ENCODE measurements around the gene C5orf63.
"Not testable (repeated sequence)": the region's sequence is repeated elsewhere in the genome, so short reads cannot be mapped to it uniquely, and the experiment has no call there.

The C5orf63 gene

DNA sequence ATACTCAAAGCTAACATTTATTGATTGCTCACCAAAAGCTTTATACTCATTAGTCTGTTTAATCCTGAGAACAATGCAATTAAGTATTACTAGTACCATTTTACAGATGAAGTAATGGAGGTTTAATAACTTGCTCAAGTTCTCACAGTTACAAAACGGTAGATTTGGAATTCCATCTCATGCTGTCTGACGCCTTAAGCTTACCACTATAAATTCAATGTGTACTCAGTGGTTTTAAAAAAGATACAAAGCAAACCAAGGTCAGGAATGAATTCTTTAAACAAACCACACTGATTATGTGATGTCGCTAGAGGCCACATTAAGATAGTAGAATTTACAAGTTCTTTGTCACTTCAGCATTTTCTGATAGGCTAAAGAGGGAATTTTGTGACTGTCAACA lies 1.2 kb upstream of the C5orf63 start:
- DNase-seq (ENCODE audit: low read depth in 3 of 3): no peak

DNA sequence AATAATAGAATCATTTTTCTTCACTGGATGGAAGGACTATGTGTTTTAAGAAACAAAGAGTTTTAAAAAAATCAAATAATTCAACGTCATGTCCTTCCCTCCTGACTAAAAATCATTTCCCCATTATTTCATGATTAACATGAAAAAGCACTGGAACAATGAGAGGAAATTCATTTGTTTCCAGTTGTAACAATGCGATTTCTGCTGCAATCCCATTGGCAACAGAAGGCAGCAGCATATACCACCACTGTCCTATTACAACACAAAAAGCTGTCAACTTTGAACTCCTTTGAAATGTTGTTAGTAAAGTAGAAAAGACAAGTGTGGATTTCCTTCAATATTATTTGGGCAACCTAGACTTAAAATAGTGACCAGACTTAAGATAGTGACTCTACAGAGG lies 3.1 kb downstream of the C5orf63 start:
- DNase-seq (ENCODE audit: low read depth in 3 of 3): no peak

DNA sequence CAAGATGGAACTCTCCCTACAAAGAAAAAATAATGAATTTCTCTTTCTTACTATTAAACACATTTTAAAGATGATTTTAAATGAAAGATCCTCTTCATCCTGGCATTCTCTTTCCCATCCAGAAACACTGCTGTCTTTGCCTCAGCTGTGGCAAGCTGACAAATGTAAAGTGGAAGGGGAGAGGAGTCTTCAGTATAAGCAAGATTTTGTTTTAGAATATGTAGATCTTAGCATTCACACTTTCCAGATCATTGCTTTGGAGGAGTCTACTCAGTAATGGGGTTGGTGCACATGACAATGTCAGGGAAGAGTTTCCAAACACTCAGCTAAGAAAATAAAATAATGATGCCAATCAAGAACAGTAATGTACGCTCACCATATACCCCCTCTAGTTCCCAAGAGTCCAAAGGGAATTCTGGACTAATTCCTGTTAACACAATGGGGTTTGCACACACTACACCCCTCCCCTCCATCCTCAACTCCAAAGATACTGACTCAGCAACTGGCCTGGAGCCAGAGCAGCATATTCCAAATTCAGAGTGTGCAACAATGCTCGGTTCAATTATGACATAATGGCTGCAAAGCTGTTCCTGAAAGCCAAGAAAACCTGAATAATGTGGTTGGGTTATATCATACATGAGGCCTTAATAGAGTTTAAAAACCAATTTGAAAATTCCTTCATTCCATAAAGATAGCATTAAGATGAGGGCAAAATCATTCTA lies 4.6 kb downstream of the C5orf63 start:
- DNase-seq (ENCODE audit: low read depth in 3 of 3): no peak

DNA sequence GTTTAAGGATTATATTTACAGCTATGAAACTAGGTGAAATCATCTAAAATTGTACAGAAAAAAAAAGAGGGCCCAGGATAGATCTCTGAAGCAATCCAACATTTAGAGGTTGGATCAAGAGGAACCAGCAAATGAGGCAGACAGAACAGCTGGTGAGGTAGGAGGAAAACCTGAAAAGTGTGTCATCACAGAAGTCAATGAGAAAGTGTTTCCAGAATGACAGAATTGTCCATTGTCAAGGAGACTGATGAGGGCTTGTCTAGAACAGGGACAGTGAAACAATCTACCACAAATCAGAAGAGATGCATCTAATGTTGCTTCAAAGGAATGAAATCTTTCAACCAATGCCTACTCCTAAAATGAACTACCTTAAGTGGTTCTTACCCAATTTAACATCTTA lies 6.6 kb downstream of the C5orf63 start:
- DNase-seq (ENCODE audit: low read depth in 3 of 3): no peak

DNA sequence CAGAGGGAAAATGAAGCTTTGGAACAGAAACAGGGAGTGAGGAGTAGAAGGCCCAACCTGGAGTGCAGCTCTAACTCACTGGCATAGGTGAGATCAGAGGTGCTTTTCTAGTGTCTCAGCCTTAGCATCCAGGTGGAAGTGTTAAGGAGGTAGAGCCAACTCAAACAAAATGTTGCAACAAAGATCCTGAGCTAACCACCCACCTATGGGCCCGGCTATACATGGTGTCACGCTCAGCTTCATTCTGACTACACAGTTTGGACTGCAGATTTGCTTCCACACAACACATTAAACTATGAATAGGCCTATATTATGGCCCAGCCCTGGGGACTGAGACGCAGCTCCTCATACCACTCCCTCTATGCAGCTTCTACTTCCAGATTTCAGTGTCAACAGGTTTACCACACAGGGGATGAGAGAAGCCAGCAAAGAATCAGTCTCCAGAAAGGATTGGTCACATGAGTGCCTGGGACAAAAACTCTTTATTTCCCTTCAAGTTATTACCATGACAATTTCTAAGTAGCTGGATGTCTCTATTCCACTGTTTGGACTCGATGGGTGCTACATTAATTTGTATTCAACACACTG lies 9.0 kb downstream of the C5orf63 start:
- no peak for DNase-seq (ENCODE audit: low read depth in 3 of 3)

DNA sequence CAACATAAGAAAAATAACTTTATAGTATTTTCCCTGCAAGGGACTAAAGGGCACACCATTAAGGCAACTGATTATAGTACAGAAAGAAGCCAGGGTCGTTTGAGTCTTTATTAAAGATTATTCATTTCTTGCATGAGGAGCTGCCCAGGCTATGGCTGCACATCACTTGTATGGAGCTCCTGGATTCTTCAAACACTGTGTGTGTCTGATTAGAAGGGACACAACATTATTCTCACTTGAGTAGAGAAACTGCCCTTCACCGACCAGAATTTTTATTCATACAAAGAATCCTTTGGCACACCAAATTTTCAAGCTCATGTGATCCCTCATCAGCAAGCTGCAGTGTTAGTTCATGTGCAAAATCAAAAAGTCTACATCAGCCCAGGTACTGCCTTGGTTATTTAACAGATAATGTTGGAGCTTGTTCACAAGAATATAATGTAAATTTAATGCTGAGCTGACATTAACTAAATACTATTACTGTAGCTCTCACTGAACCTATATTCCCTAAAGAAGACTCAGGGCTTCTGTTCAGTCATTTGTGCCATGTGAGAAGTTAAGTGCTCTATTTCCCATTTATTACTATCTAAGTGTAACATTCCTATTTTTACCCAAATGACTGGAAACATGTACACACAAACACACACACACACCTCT lies 9.9 kb downstream of the C5orf63 start:
- DNase-seq (ENCODE audit: low read depth in 3 of 3): no peak

DNA sequence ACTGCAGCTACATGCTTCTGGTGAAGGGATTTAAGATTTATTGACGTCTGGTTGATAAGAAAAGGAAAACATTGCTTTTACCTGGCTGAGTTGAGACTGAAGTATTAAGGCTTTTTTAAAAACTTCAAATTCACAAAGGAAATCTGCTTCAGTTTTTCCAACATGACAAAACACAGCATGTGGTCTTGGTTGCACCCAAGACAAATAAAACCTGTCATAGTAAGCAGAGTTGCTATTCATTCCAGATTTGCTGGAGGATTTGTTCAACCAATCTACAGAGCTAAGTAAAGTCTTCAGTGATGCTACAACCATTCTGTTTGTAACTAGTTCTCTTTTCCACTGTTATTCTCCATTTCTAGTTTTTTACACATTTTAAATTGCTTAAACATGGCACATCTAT lies 11.3 kb downstream of the C5orf63 start:
- DNase-seq (ENCODE audit: low read depth in 3 of 3): no peak

DNA sequence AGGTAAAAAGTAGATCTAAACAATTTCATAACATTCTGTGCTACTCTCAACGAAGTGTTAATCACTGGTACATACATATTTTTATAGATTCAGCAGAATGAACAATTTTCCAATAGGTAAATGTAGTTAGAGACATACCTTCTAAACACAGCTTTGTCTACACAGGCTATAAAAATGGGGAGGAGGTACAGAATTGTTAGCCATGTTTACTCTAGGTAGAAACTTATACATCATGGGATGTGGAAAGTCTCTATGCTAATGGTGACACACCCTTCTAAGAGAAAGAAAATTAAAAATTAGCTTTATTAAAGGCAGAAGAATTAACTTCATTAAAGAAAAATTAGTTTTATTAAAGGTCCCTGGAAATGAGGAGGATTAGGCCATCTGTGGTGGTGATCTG lies 11.8 kb downstream of the C5orf63 start:
- DNase-seq (ENCODE audit: low read depth in 3 of 3): no peak

DNA sequence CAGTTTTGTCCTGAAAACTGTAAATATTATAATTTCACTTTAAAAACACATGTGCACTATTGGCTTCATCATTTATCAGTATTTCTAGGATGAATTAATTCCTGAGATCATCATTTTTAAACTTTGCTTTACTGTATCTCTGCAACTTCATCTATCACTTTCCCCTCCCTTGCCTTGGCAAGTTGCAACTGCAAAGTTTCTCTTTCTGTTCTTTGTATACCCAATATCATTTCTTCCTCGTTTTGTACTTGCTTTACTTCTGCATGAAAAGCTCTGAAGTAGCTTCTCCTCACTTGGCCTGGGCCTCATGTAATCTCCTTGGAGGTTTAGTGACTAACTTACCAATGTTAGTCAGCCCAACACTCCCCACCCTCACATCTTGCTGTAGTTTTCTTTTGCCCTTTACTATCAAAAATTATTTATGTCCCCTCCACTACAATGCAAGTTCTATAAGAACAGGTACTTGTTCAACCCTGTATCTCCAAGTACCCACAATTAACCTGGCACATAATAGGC lies 12.8 kb downstream of the C5orf63 start:
- no peak for DNase-seq (ENCODE audit: low read depth in 3 of 3)

DNA sequence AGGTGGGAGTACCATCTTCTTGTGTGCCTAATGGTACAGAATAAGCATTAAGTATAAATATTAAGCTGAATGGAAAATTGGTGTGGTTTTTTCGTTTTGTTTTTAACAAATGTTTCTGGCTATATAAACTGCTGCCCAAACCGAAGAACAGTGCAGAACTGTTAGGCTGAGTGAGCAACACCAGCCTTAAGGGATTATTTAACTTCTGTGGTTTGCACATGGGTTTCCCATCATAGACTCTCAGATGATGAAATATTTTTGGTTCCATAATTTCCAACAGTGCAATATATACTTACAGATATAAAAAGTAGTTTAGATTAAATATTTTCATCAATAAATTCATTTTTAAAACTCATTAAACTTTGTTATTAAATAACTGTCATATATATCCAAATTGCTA lies 16.4 kb downstream of the C5orf63 start:
- DNase-seq (ENCODE audit: low read depth in 3 of 3): no peak

DNA sequence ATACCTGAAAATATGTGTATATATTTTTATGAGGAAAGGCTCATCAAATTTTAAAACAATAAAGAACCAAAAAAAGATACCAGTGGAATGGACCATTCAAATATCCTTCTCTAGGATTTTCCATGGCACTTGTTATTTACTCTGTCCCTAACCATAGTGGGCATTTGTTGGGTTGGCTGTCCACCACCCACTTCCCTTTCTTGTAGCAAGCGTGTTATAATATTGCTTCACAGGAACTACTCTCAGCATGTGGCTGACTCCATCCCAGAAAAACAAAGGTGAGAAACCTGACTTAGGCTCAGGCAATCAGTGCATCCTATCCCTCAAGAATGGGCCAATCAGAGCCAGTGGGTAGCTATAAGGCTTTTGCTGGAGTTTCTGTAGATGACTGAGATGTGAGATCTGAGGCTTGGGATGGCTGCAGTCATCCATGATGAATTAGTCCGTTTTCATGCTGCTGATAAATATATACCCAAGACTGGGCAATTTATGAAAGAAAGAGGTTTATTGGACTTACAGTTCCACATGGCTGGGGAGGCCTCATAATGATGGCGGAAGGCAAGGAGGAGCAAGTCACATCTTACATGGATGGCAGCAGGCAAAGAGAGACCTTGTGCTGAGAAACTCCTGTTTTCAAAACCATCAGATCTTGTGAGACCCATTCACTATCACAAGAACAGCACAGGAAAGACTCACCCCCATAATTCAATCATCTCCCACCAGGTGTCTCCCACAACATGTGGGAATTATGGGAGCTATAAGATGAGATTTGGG lies 17.2 kb downstream of the C5orf63 start:
- no peak for DNase-seq (ENCODE audit: low read depth in 3 of 3)

DNA sequence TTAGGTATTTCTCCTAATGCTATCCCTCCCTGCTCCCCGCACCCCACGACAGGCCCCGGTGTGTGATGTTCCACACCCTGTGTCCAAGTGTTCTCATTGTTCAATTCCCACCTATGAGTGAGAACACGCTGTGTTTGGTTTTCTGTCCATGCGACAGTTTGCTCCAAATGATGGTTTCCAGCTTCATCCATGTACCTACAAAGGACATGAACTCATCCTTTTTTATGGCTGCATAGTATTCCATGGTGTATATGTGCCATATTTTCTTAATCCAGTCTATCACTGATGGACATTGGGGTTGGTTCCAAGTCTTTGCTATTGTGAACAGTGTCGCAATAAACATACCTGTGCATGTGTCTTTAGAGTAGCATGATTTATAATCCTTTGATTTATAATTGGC lies 19.8 kb downstream of the C5orf63 start:
- not testable (repeated sequence) for DNase-seq (ENCODE audit: low read depth in 3 of 3)

DNA sequence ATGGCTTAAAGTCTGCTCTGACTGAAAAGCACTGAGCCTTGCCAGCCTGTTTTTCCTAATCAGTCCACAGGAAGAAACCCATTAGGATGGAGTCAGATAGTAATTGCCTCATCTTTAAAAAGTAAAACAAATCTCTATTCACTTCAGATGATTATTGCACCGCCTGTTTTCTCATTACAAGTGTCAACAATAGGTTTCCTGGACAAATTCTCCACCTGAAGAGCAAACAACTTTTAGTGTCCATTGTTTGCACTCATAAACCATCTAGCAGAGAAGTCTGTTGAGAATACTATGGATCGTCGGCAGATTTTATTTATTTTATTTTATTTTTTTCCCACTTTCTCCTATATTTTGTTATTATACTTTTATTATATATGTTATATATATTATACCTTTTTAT lies 20.3 kb downstream of the C5orf63 start:
- DNase-seq (ENCODE audit: low read depth in 3 of 3): no peak

DNA sequence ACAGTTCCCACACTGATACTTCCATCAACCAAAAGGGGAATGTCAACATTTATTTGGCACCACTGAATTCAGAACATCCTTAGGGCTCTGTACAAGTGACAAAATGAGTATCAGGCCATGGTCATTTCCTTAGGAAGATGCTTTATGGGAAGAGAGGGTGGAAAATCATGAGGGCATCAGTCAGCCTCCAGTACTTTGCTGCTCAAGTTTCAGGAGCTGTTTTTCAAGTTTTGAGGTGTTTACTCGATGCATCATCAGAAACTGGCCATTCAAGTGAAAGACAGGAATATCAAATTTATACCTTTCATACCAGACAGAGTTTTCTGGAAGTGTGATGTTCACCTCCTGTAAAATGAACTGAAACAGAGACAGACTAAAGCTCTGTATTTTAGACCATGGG lies 21.7 kb downstream of the C5orf63 start:
- DNase-seq (ENCODE audit: low read depth in 3 of 3): no peak

DNA sequence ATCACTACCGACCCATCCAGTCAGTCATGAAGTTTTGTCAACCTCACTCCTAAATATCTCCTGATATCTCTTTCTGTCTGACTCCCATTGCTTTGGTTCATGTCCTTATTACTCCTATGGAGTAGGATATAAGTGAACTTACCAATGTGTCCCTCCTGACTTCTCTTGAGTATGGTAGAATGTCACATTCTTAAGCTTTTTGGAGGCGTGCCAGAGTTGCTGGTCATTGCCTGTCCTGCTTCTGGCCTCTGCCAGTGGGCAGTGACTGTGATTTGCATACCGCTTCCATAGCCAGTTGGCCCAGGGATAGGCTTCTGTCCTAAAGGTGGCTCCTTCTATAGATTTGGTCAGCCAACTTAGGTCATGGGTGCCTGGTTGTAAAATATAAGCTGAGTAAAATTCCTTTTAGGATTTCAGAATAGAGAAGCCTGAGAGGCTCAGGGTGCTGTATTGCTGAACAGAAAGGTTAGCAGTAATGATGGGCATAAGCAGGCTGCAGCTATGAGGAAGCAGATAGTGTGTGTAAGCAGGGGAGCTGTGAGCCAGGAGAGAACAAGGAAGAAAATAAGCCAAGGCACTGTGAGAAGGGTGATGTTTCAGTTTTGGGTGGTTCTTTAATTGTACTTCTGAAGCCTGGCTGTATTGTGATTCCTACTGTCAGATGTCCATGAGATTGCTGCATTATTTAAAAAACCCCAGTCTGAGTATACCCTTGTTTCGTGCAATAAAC lies 26.8 kb downstream of the C5orf63 start:
- DNase-seq (ENCODE audit: low read depth in 3 of 3): no peak

DNA sequence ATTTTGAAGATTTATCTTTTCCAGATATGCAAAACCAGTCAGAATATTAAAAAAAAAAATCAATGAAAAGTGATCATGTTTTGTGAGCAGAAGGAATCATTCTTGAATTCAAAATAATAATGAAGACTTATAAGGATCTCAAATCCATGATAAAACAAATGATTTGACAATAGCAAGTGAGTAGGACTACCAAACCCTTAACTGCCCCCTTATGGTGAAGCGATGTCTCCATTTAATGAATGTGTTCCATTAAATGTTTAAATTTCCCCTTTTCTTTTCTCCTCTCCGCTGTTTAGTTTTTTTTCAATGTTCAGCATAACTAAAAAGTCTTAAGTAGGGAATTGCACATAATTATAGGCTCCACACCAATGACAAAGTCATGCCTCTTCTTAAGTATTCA lies 30.7 kb downstream of the C5orf63 start:
- DNase-seq (ENCODE audit: low read depth in 3 of 3): no peak

DNA sequence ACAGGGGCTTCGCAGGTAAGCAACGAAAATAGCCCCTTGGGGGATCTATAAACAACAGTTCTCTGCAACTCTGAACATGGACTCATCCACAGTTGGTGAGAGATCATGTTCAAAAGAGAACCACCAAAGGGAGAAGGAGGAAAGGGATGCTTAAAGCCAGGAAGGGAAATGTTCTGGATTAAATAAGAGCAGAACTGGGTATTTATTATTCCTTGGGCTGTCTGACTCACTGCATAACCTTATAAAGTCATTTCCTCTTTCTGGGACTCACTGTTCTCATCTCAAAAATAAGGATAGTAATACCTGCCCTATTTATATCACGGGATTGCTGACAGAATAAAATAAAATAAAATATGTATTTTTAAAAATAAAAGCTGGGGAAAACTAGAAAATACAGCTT lies 31.7 kb downstream of the C5orf63 start:
- DNase-seq (ENCODE audit: low read depth in 3 of 3): no peak

DNA sequence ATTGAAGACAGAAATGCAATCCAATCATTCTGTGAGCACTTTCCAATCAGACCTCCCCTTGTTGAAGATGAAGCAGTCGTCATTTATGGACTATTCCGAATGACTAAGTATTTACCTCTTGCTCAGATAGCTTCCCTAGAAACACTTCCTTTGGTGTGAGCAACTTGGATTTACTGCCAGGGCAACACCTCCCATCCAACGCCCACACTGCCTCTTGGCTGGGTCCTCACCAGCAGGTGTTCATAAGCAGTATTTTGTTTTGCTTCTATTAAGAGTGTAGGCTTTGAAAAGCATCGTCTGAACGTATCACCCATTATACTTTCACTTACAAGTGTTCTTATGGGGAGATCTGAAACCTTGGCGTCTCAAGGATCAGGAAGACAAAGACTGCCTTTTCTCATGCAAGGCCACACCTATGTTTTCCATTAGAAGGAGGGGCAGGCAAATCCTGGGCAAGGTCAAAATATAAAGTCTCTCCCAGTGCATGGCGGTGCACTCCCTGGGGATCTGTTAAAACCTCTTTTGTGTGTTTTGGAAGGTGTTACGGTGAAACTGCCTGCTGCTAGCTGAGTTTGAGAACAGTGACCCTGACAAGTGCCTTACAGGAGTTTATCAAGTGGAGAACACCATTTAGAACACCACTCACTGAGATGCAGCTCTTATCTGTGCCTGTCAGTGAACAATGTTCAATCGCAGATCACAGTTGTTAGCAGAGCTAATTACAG lies 32.3 kb downstream of the C5orf63 start:
- no peak for DNase-seq (ENCODE audit: low read depth in 3 of 3)

DNA sequence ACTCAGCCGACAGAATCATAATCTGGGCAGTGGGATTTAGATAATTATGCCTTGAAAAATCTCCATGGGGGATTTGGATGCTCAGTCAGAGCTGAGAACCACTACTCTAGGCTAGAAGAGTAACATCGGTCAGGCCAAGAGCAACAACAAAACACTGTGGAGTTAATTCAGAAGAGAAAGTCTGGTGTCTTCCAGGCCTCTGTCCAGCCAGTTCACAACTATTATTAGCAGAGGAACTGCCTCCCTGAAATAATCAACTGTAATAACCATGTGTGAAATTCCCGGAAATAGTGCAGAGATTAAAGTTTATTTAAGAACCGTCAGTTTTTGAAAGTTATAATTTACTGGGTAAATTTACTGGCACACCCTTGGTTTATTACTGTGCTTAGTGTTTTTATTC lies 34.8 kb downstream of the C5orf63 start:
- DNase-seq (ENCODE audit: low read depth in 3 of 3): no peak

DNA sequence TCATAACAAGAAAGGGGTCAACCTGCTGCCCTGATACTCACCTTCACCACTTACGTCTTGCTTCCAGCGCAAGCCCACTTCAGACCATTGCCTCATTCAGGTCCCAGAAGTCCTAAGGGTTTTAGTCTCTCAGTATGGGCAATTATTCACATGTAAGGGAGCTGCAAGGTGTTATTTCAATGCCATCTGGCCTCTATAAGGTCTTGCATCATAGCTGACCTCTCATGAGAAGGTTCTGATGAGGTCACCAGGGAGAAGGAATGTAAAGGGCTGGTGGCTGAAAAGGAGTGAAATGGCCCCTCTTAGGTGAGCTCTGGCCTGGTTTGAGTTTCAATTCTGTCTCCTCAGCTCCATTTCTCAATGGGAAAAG lies 41.5 kb downstream of the C5orf63 start:
- no peak for DNase-seq (ENCODE audit: low read depth in 3 of 3)
